K562 (cell line): ENCODE measurements around the gene ZNHIT2. TPM values are rescaled to one million over a fixed set of nuclear protein-coding genes. Genes with fewer than 3 reads are reported as not detected.

Source experiments
- DACH1 ChIP-seq: fragments of 450-650 bp; IDR thresholded peaks from 2 replicates; pipeline ENCODE4 v1.6.1; 2018; ENCODE audit not compliant: partially characterized antibody
- EP300 ChIP-seq: IDR thresholded peaks from 2 replicates; pipeline ENCODE4 v1.6.1; 2012; ENCODE audit warnings: low read length, improper control_type of control experiment
- MAFF ChIP-seq: IDR thresholded peaks from 2 replicates; pipeline ENCODE4 v1.6.1; 2012; ENCODE audit warnings: low read length, improper control_type of control experiment
- NCOA2 ChIP-seq, 2 experiments: fragments of 450-650 bp; IDR thresholded peaks; 2 replicates each; pipeline ENCODE4 v1.6.1; 2018; ENCODE audit warnings: mild to moderate bottlenecking in 2 of 2, moderate library complexity in 1 of 2; ENCODE audit not compliant: partially characterized antibody in 2 of 2
- NFIX ChIP-seq: fragments of 250-450 bp; sonication (Bioruptor Pico); IDR thresholded peaks from 2 replicates; pipeline ENCODE4 v1.4.0; 2020; ENCODE audit warnings: low read depth, mild to moderate bottlenecking, moderate library complexity
- REST ChIP-seq, 2 experiments: fragments of 450-650 bp; formaldehyde crosslinking in 1 of 2; IDR thresholded peaks; 2 replicates each; pipeline versions ENCODE4 v1.4.0 to v1.6.1; 2014 to 2020; ENCODE audit warnings: mild to moderate bottlenecking in 2 of 2, borderline replicate concordance in 1 of 2, low read depth in 1 of 2
- TAF1 ChIP-seq: IDR thresholded peaks from 2 replicates; pipeline ENCODE4 v1.6.1; 2011; ENCODE audit warnings: mild to moderate bottlenecking, low read length, moderate library complexity; ENCODE audit not compliant: insufficient read depth, control insufficient read depth, severe bottlenecking; ENCODE audit errors: extremely low read depth
- TEAD2 ChIP-seq: fragments of 450-650 bp; IDR thresholded peaks from 2 replicates; pipeline ENCODE4 v1.6.1; 2016; ENCODE audit warnings: missing genetic modification characterization, control low read depth, missing compliant biosample characterization
- TFAP4 ChIP-seq: sonication (generic); formaldehyde crosslinking; IDR thresholded peaks from 2 replicates; pipeline ENCODE4 v1.8.0; 2022; ENCODE audit warnings: missing genetic modification reagents, mild to moderate bottlenecking, moderate library complexity, borderline replicate concordance
- WHSC1 ChIP-seq: IDR thresholded peaks from one replicate; pipeline ENCODE4 v1.6.1; 2012; ENCODE audit warnings: low read length, control low read depth, inconsistent platforms
- YY1 ChIP-seq, 3 experiments: IDR thresholded peaks; 2 replicates each; pipeline ENCODE4 v1.6.1; 2011; ENCODE audit warnings: low read length in 2 of 3, mild to moderate bottlenecking in 2 of 3, moderate library complexity in 2 of 3, borderline replicate concordance in 1 of 3, control low read depth in 1 of 3, low read depth in 1 of 3; ENCODE audit not compliant: insufficient read depth in 3 of 3, insufficient replicate concordance in 2 of 3, control insufficient read depth in 1 of 3, insufficient read length in 1 of 3; ENCODE audit errors: extremely low read depth in 1 of 3
- ZBTB8A ChIP-seq: fragments of 450-650 bp; IDR thresholded peaks from 2 replicates; pipeline ENCODE4 v1.6.1; 2018; ENCODE audit warnings: mild to moderate bottlenecking, moderate library complexity; ENCODE audit not compliant: partially characterized antibody
- ZHX1 ChIP-seq: fragments of 150-350 bp; conservative IDR thresholded peaks from 2 replicates; pipeline ENCODE4 v1.6.1; 2014; ENCODE audit warnings: low read length
- ZSCAN32 ChIP-seq: fragments of 450-650 bp; formaldehyde crosslinking; IDR thresholded peaks from 2 replicates; pipeline ENCODE4 v1.4.0; 2020; ENCODE audit warnings: mild to moderate bottlenecking, moderate library complexity
- polyA plus RNA-seq, 8 experiments: library from polyadenylated mRNA; depleted of rRNA in 4 of 8; stranded (reverse) in 5 of 8; unstranded in 3 of 8; fragments of >200 nt; fragmentation: Nextera tagmentation in 2 of 8; fragmentation: Illumina TruSeq in 1 of 8; extraction: Ambion mirVana in 2 of 8; extraction: Trizol in 1 of 8; gene quantifications; 2 replicates each; pipeline versions ENCODE4 v1.2.1 to v1.2.3, GENCODE V29; 2011 to 2014; ENCODE audit warnings: inconsistent platforms in 1 of 8, missing spikeins in 1 of 8
- total RNA-seq, 7 experiments: library from RNA; depleted of rRNA in 6 of 7; stranded (reverse); fragments of >200 nt in 6 of 7; fragmentation: Illumina TruSeq in 2 of 7; extraction: Trizol in 2 of 7; gene quantifications; 2 replicates each; pipeline versions ENCODE4 v1.2.1 to v1.2.3, GENCODE V29; 2011 to 2021; ENCODE audit warnings: low replicate concordance in 1 of 7

ZNHIT2 gene
- total and polyA plus RNA-seq, 9 of the 15 experiments (the other 6 are each of a cell fraction or from before 2014, with no cell fraction given), result 0.08 to 39.0 (median 2.5) TPM

GRCh38 chr11:65083834-65084597, 33.5 kb downstream of the ZNHIT2 start, which contains the start of the genes CDCA5 and ZFPL1 (continued):
- TF ChIP-seq ZHX1, result no peak; the same call in 1 of the 2 replicates
- peak; percentile 55 for TF ChIP-seq EP300
- peak; percentile 80 for TF ChIP-seq TAF1
- TF ChIP-seq NFIX (CRISPR knock-in tag), result no peak
- no peak for TF ChIP-seq ZSCAN32
- no peak for TF ChIP-seq MAFF
- TF ChIP-seq DACH1, result no peak
- no peak for TF ChIP-seq REST (IDR thresholded peaks at IDR 0.05; ENCODE audit: borderline replicate concordance)
- TF ChIP-seq REST (CRISPR knock-in tag; IDR thresholded peaks at IDR 0.05; ENCODE audit: low read depth), result peak; percentile 39; the same call in 1 of the 2 replicates
- no peak for TF ChIP-seq TEAD2 (tag)
- peak in 2 of 3 experiments; percentile 71 to 83 for TF ChIP-seq YY1 (IDR thresholded peaks at IDR 0.05; ENCODE audit: borderline replicate concordance in 1 of 3, control insufficient read depth in 1 of 3, extremely low read depth in 1 of 3, insufficient read depth in 3 of 3, insufficient read length in 1 of 3, insufficient replicate concordance in 2 of 3, low read depth in 1 of 3, low read length in 2 of 3)
- TF ChIP-seq ZBTB8A, result no peak
- TF ChIP-seq WHSC1, result no peak
- peak; percentile 86 for TF ChIP-seq TFAP4
- no peak for TF ChIP-seq NCOA2 (IDR thresholded peaks at IDR 0.05; ENCODE audit: partially characterized antibody in 2 of 2)
